Body of pancreas (tissue), 4 donors: Measurements from ENCODE around the gene TOX2. TPM values are rescaled to one million over a fixed set of nuclear protein-coding genes. Genes with fewer than 3 reads are reported as not detected.

Experiments used
- ATAC-seq: fragments of 150-250 bp; one replicate; pipeline ENCODE4 v1.9.1; 2016
- DNase-seq, 4 donors: peaks; one replicate each; pipeline ENCODE4 v3.0.0-alpha.2; 2019
- H3K27ac ChIP-seq, 4 donors: fragments of 200-600 bp; sonication (generic); 1 replicate in 3 of 4; 2 replicates in 1 of 4; pipeline versions ENCODE4 v1.5.1 to v1.6.1; 2016 to 2019; ENCODE audit warnings: mild to moderate bottlenecking in 1 of 4, mixed read lengths in 1 of 4, moderate library complexity in 1 of 4
- H3K27me3 ChIP-seq, 2 donors: fragments of 200-600 bp; sonication (generic); one replicate each; pipeline ENCODE4 v1.6.0; 2016; ENCODE audit warnings: mild to moderate bottlenecking in 1 of 2
- H3K36me3 ChIP-seq, 2 donors: fragments of 200-600 bp; sonication (generic); replicated peaks in 1 of 2; 2 replicates each; pipeline ENCODE4 v1.5.1; 2016; ENCODE audit warnings: low read depth in 2 of 2; ENCODE audit not compliant: insufficient read depth in 1 of 2
- H3K4me1 ChIP-seq: fragments of 200-600 bp; sonication (generic); one replicate; pipeline ENCODE4 v1.6.0; 2016
- H3K4me3 ChIP-seq, 2 donors: fragments of 200-600 bp; sonication (generic); 1 replicate in 1 of 2; 2 replicates in 1 of 2; pipeline ENCODE4 v1.5.1; 2016 to 2019
- H3K9me3 ChIP-seq, 3 donors: fragments of 200-600 bp; sonication (generic); 1 replicate in 2 of 3; 2 replicates in 1 of 3; pipeline ENCODE4 v1.5.1; 2016
- POLR2A ChIP-seq, 3 donors: fragments of 450-650 bp; IDR thresholded peaks; one replicate each; pipeline ENCODE4 v1.6.1; 2016; ENCODE audit warnings: antibody characterized with exemption in 3 of 3, mild to moderate bottlenecking in 2 of 3
- WGBS, 2 donors: methylation state at CpG; one replicate each; pipeline ENCODE4 v1.1.5; 2017; 5-methylcytosine and 5-hydroxymethylcytosine counted together
- intact Hi-C: fragments of 100-400 bp; cut with DNase I; formaldehyde crosslinking; loops from one replicate; pipeline ENCODE4 v1.15.1; 2023
- total RNA-seq, 2 donors: library from RNA; depleted of rRNA; stranded (reverse); fragments of >200 nt; gene quantifications; one replicate each; pipeline ENCODE4 v1.1.0, GENCODE V29; 2016
- TF ChIP-seq, protein P1 (sequence below), 7 experiments: fragments of 450-650 bp in 4 of 7; fragments of 200-600 bp in 3 of 7; sonication (generic) in 3 of 7; IDR thresholded peaks; one replicate each; pipeline ENCODE4 v1.5.1; 2016 to 2019; ENCODE audit warnings: antibody characterized with exemption in 7 of 7

Gene TOX2
- total RNA-seq, 2 donors from 2014 or later = 1.8 to 2.0 TPM

- Histone ChIP-seq H3K27me3 (no peaks in the 10 kb centered on the region), H3K36me3 (no peaks in the 10 kb centered on the region), H3K9me3 (no peaks in the 10 kb centered on the region), H3K4me1 (peaks cover 15% of the 10 kb centered on the region), H3K4me3 (no peak overlapping the region), H3K27ac (peak overlapping the region in 1 of 4 donors; percentile 43)
- WGBS, 2 donors = 36 to 43% methylated on average over 10 of the region's 10 CpGs
- DNase-seq (peak in 1 of 4 donors; percentile 17), ATAC-seq (peak; percentile 15)
- intact Hi-C loops = no loop called here
- TF ChIP-seq, protein P1, sequence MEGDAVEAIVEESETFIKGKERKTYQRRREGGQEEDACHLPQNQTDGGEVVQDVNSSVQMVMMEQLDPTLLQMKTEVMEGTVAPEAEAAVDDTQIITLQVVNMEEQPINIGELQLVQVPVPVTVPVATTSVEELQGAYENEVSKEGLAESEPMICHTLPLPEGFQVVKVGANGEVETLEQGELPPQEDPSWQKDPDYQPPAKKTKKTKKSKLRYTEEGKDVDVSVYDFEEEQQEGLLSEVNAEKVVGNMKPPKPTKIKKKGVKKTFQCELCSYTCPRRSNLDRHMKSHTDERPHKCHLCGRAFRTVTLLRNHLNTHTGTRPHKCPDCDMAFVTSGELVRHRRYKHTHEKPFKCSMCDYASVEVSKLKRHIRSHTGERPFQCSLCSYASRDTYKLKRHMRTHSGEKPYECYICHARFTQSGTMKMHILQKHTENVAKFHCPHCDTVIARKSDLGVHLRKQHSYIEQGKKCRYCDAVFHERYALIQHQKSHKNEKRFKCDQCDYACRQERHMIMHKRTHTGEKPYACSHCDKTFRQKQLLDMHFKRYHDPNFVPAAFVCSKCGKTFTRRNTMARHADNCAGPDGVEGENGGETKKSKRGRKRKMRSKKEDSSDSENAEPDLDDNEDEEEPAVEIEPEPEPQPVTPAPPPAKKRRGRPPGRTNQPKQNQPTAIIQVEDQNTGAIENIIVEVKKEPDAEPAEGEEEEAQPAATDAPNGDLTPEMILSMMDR (IDR thresholded peaks at IDR 0.05) = no peak
- no peak for TF ChIP-seq POLR2A (IDR thresholded peaks at IDR 0.05)
These were observed 27.0 kb downstream of the TOX2 start for GRCh38 chr20:43941476-43942200.

DNA sequence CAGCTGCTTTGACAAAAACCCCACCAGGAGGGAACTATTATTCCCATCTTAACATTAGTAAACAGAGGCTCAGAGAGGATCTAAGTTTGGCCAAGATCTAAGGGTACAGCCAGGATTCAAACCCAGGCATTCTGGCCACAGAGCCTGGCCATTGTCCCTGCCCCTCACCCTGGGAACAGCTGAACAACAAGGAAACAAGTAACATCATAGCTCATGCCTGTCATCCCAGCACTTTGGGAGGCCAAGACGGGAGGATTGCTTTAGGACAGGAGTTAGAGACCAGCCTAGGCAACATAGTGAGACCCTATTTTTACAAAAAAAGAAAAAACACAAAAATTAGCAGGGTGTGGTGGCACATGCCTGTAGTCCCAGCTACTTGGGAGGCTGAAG is 27.5 kb downstream of the TOX2 start:
- ATAC-seq = no peak

GRCh38 chr20:43942667-43943285 is 28.1 kb downstream of the TOX2 start:
- Histone ChIP-seq H3K27ac (peak overlapping the region in 1 of 4 donors; percentile 43), H3K9me3 (no peaks in the 10 kb centered on the region), H3K36me3 (no peaks in the 10 kb centered on the region), H3K4me1 (peaks cover 15% of the 10 kb centered on the region), H3K27me3 (no peaks in the 10 kb centered on the region), H3K4me3 (no peak overlapping the region)
- DNase-seq = no peak
- no peak for ATAC-seq
- WGBS, 2 donors = 53 to 55% methylated on average over 9 of the region's 9 CpGs
- TF ChIP-seq, protein P1 (IDR thresholded peaks at IDR 0.05) = no peak
- TF ChIP-seq POLR2A (IDR thresholded peaks at IDR 0.05) = no peak
- intact Hi-C loops = no loop called here

More for the DNA sequence above, 27.5 kb downstream of the TOX2 start:
- H3K36me3 ChIP-seq = no peaks in the 10 kb centered on the region
- no peaks in the 10 kb centered on the region for H3K27me3 ChIP-seq
- WGBS, 2 donors = 67 to 77% methylated on average over 1 of the region's 1 CpG
- no peak for DNase-seq
- H3K4me1 ChIP-seq = peaks cover 15% of the 10 kb centered on the region
- H3K27ac ChIP-seq = peak overlapping the region in 1 of 4 donors; percentile 43
- H3K9me3 ChIP-seq = no peaks in the 10 kb centered on the region
- TF ChIP-seq, protein P1 (IDR thresholded peaks at IDR 0.05) = no peak
- no peak for TF ChIP-seq POLR2A (IDR thresholded peaks at IDR 0.05)
- intact Hi-C loops = no loop called here
- H3K4me3 ChIP-seq = no peak overlapping the region

DNA sequence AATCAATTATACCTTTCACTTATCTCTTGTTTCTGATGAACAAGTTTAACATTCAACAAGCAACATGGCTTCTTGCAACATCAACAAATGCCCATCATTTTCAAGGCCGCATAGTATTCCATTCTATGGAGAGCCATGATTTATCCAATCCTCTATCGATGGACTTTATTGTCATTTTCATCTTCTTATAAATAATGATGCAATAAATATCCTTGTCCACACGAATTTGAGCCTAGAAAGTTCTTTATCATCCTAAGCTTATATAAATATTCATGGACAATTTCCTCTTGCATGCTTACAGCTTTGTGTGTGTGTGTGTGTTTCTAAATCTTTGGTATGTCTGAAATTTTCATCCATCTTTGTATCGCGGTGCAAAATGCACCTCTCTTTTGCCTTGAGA is 29.1 kb downstream of the TOX2 start:
- TF ChIP-seq, protein P1 (IDR thresholded peaks at IDR 0.05) = no peak
- no peak for TF ChIP-seq POLR2A (IDR thresholded peaks at IDR 0.05)
- WGBS, 2 donors = 68 to 74% methylated on average over 5 of the region's 5 CpGs
- no peaks in the 10 kb centered on the region for H3K27me3 ChIP-seq
- no peaks in the 10 kb centered on the region for H3K9me3 ChIP-seq
- DNase-seq (no peak), ATAC-seq (no peak)
- H3K36me3 ChIP-seq = no peaks in the 10 kb centered on the region
- H3K27ac ChIP-seq = no peak overlapping the region
- peaks cover 12% of the 10 kb centered on the region for H3K4me1 ChIP-seq
- intact Hi-C loops = no loop called here
- no peak overlapping the region for H3K4me3 ChIP-seq
